HG03439 (cell line): ENCODE measurements around the gene MCM3AP.

Experiments
- ATAC-seq: cut with Tn5 transposase; IDR thresholded peaks from one replicate; pipeline ENCODE4 v1.9.1; 2021; ENCODE audit warnings: mild to moderate bottlenecking, moderate library complexity; ENCODE audit not compliant: unreplicated experiment

Gene MCM3AP

DNA sequence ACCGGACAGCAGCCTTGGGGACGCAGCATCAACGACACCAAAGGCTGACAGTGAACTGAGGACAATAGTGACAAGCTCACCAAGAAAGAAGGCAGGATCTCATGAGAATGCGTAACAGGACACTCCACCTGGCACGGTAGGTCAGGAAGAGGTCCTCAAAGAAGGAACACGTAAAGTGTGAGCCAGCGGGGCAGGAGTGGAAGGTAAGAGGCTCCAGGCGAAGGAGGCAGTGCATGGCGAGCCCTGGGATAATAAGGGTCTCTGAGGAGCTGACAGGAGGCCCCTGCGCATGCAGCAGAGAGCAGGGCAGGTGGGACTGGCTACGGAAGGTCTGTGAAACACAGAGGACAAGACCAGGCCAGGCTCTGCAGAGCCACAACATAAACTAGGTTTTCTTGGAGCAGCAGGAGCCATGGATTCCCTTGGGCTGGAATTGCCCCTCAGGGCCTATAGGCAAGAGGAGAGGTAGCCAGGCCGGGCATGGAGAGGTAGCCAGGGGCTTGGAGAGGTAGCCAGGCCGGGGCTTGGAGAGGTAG, 65.1 kb downstream of the MCM3AP start:
- no peak for ATAC-seq

DNA sequence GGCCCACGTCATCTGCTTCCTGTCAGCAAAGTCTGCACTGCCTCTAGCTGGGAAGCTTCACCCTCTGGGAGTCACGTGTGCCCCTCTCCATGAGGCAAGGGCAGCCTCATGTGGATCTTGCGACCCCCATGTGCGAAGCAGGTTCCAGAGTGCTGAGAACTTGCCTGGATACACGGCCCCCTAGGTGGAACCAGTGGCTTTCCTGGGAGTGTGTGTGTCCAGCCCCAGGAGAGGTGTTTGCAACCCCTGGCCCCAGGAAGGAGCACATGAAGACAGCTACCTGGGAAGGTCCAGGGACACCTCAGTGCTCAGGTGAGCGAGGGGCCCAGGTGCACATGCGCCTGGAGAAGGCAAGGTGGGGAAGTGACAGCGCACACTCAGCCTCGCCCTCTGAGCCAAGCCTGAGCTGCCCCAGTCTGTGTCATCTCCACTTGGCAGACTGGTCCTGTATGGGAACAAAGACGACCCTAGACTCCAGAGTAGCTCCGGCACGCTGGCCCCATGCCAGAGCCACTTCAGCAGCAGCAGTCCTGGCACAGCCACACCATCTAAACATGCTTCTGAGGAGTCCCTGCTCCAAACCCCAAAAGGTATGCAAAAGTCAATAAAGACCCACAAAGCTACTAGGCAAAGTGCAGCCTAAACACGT, 65.7 kb downstream of the MCM3AP start:
- no peak for ATAC-seq

DNA sequence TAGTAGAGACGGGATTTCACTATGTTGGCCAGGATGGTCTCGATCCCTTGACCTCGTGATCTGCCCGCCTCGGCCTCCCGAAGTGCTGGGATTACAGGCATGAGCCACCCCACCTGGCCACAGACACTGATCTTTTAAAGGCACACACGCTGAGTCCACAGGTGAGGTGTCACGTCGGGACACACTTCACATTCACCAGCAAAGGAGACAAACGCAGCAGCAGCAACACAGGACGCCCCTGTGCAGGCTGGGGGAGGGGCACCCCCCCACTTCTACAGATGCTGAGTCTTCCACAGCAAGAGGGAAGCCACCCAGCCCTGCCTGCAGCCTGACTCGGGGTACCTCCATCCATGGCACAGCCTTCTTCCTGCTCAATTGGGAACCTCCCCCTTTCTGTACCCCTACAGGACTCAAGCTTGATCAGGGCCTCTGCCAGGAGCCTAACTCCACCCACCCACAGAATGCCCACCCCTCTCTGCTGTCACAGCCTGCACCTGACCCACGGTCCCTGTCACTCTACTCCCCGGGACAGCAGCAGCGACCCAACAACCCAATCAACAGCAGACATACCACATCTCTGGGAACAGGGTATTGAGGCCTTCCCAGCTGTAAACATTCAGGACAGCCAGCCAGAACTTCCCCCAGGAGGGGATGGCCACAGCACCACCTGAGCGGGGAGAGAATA, 66.4 kb downstream of the MCM3AP start:
- ATAC-seq = no peak

DNA sequence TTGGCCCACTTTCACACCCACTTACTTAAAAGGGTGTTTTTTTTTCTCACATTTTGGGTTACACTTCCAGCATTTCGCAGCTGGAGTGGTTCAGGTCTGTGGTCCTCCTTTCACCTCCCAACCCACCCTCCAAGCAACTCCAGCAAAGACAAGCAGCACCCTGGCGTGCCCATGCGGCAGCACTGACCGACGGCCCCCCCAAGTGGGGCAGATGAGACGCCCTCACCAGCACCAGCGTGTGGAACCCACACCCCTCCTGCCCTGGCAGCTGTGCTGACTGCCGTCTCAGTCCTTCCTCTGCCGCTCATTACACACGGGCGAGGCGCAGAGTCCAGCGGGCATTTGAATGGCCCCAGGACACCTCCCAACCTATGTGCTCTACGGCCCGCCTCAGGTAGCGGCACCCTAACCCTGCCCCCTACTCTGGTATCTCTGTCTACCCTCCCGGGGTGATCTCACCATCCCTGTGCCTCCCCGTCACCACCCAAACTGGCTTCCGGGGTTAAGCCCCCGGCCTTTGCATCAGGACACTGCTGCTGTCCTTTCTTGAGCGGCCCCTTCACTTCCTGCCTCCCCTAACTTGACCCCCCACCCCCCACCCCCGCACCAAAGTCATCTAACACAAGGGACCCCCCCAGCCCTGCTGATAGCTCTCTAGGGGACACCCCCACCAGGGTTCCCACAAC, 67.8 kb downstream of the MCM3AP start:
- no peak for ATAC-seq

DNA sequence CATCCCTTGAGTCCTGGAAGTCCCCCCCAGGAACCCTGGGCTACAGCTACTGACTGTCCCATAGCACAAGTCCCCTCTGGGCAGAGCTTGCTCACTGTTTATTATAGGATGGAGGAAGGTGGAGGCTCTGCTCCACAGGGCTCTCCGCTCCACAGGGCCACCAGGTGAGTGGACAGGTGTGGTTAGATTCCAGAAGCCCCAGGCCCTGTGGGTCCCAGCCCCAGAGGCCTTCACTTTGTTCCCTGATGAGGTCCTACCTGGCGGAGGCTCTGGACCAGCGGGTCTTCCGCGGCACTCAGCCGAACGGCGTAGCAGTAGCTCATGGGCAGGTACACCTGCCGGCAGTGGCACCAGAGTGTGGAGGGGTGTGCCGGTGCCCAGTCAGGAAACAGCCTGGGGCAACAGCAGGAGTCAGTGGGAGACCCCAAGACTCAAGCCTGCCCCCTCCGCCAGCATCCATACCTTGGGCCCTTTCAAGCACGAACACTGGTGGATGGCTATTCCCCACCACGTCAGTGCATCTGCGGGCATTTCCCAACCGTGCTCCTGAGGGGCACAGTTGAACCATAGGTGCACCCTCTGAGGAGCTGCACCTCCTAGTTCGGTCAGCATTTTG, 69.2 kb downstream of the MCM3AP start:
- ATAC-seq = no peak

DNA sequence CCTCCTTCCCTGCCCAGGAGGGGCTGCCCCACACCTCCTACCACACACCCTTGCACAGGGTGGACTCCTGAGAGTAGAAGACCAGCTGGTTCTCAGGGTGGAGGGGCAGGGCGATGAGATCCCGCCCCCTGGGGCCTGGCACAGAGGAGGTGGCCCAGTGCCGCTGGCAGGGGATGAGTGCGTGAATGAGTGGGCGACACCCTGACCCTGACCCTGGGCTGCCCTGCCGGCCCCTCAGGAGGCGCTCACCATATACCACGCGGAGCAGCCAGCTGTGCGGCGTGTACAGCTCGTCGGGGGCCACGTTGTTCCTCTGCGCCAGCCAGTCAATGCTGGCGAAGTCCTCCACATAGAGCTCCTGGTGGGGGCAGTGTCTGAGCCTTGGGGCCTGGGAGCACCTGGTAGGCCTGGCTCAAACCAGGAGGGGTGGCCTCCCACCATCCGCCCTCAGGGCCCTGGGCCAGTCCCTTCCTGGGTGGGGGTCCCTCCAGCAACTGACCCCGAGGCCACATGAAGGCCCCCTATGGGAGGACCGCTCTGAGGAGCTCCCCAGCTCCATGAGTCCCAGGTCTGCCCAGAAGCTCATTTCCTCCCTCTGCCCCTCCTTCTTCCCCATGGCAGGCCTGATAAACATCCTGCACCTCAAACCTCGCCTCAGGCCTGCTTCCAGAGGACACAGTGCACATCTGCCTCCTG, 69.8 kb downstream of the MCM3AP start:
- no peak for ATAC-seq

DNA sequence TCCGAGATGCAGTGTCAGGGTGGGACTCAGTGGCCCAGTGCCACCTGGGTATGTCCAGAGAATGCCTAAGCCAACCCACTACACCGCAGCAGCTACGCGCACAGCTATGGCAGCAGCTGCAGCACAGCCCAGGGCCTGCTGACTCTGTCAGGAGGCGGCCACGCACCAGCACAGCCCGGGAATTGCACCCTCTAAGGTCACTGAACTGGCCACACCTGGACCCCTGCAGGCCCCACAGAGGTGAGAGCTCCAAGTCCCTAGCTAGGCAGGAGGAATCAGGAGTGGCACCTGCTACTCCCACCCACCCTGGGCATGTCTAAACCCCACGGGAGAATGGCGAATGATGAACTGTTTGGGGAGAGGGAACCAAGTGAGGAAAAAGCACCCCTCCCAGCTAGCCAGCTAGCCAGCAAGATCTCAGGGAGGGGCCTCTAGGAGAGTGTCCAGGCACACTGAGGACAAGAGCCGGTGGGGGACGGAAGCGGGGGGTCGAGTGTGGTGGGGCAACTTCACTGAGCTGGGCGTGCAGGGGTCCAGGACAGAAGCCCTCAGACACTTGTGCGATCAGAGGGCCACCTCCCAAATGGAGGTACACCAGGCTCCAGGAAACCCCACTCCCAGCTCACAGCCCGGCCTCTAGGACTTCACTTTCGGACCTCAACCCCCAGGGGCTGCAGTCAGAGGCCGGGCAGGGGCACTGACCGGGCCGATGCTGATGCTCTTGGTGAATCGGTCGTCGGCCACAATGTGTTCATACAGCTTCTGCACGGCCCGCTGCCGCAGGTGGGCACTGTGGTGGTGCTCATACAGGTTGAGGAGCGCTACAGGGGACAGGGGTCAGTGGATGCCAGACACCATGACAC, 70.7 kb downstream of the MCM3AP start:
- no peak for ATAC-seq

DNA sequence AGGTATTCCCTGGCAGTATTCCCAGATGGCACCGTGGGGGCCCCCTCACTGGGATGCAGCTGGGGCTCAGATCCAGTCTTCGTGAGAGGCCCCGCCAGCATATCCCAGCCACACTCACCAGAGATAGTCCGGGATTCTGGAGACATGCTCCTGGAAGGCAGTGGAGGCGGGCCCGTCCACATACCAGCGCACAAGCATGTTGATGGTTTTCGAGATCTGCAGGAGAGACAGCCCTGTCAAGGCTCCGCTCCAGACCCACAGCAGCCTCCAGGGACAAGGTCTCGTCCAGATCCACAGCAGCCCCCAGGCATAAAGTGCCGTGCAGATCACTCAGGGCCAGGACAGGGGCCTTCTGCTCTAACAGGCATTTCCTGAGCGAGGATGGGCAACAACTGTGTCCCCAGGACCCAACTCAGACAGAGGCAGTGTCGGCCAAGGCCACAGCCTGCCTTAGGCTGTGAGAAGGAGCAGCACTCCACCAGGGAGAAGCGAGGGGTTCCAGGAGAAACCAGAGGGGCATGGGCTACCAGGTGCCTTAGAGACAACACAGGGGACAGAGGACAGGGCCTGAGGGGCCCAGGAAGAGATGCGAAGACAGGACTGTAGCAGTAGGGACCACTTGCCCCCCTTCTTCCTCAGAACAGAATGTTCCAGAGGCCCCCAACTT, 71.7 kb downstream of the MCM3AP start:
- no peak for ATAC-seq

DNA sequence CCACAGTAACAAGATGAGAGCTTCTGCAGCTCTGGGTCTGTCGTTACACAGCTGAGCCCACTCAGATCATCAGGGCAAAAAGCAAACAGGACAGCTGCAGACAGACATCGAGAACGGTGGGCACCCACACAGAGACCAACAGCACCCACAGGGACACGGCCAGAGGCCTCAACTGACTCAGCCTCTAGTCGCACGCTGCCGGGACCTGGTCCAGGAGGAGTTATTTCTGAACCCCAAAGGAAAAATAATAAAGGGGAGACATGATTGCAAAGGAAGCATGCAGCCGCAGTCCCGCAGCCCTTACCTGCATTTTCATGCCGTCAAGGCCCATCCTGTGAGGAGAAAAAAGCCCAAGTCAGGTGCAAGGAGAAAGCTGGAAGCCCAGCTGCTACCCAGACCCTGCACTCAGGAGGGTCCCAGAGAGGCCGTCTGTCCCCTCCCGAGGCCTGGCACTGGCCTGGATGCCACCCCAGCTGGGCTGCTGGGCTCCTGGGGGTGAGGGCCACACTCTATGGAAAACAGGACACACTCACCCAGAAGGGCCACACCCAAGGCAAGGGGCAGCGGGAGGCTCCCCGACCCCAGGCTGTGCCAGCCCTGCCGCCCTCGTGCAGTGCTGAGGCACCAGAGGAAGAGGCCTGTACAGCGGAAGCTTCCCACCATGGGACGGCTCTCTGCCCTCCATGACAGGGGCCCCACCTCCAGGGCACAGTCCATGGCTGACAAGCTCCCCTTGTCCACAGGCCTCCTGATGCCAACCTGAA, 72.5 kb downstream of the MCM3AP start:
- ATAC-seq = no peak

DNA sequence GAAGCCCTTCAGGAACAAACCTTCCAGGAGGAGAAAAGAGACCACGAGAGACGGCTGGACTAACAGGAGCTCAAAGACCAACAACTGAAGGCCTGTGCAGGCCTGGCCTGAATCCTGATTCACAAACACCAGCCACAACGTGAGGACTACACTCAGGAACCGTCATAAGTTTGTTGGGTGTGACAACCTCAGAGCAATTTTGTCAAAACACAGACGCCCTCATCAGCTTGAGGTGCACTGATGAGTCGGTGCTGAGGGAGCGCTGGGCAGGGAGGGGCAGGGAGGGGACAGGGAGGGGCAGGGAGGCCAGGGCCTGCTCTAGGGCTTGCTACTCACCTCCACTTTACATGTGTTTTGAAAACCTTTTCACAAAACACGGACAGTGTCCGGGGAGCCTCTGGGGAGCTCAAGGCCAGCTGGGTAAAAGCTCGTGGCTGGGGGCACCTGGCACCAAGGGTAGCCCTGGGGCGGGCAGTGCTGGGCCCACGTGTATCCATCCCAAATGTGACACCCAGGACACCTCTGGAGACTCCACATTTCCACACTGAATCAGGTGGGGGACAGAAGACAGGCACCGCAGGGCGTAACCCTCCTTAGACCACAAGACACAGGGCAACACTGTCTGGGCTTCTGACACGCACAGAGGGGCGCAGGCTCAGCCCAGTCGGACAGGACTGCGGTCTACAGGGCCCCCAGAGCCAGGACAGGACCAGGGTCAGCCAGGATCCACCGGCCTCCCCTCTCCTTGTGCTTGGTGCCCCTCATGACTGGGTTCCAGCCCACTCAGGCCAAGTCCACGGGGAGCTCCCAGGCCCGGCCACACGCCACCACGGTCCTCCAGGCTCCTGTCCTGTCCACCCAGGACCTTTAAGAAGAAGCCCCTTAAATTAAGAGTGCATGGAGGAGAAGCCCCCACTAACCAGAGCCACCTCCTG, 73.4 kb downstream of the MCM3AP start:
- no peak for ATAC-seq

DNA sequence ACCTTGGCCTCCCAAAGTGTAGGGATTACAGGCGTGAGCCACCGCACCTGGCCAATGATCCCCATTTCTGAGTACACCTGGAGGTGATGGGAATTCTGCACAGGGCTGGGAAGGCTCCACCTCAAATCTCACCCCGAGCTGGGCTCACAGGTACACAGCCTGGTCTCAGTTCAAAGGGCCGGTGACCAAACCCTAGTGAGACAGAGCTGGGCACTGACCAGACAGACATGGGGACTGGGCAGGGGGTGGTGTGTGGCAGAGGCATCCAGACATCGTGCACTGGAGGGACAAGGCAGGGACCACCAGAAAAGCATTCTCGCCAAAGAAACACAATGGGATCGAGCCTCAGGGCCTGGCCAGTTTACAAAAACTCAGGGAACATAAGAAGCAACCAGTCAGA, 74.0 kb downstream of the MCM3AP start:
- no peak for ATAC-seq

DNA sequence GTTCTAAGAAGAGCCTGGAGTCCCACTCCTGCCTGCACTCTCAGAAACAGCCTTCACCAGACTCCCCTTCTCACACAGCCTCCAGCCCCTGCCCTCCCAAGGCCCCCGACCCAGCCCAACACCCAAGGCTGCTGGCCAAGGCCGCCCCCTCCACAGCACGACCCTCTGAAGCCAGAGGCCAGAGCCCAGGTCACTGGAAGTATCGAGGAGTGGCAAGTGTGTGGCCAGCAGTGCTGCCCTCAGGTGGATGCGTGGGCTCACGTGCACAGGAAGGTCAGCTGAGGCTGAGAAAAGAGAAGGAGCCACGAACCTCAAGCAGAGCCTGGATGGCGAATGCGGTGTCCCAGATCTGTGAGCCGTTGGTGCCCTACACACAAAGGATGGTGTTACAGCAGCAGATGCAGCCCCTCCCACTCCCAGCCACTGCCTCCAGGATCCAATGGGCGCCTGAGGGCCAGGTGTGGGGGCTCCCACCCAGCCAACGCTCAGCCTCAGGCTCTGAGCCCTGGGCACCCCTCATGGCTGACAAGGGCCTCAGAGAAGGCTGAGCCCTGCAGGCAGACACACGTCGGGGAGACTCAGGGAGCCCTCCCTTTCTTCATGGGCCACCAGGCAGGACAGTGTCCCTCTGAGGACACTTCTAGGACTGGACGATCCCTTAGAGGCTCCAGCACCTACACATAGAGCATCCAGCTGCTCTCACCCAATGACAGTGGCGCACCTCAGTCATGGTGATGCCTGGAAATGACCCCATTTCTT, 74.9 kb downstream of the MCM3AP start:
- ATAC-seq = no peak

DNA sequence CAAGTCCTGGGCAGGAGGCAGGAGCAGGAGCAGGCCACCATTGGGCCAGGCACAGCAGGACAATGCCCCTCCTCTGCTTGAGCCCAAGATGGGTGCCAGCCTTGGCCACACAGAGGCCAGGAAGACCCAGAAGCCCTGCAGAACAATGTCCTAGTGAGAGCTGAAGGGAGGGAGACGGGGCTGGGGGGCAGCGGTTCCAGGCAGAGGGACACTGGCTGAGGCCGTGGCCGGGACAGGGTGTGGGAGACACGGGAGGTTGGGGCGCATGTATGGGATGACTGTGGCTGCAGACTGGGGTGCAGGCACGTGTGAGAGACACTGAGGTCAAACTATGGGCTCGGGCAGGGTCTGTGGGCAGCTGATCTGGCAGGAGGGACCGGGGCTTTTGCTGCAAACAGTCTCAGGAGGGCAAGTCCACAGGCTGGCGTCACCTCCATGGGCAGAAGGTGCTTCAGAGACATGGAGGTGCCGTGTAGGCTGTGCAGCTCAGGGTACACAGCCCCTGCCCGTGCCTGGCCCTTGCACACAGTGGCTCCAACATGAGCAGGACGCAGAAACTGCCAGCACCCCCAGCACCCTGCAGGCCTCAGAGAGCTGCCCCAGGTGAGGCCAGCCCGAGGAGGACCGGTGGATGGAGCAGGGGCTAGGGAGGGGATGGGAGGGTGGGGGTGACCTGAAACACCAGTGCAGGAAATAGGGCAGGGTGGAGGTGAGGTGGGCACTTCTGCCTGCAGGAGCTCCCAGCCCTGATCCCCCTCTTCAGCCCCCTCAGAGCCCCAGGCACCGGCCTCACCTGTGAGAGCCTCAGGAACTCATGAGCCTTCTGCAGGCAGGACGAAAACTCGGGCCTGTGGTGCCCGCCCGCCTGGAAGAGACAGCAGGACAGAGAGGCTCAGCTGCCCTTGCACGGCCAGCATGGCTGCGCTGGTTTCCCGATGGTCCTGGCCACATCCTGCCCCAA, 76.4 kb downstream of the MCM3AP start:
- no peak for ATAC-seq

DNA sequence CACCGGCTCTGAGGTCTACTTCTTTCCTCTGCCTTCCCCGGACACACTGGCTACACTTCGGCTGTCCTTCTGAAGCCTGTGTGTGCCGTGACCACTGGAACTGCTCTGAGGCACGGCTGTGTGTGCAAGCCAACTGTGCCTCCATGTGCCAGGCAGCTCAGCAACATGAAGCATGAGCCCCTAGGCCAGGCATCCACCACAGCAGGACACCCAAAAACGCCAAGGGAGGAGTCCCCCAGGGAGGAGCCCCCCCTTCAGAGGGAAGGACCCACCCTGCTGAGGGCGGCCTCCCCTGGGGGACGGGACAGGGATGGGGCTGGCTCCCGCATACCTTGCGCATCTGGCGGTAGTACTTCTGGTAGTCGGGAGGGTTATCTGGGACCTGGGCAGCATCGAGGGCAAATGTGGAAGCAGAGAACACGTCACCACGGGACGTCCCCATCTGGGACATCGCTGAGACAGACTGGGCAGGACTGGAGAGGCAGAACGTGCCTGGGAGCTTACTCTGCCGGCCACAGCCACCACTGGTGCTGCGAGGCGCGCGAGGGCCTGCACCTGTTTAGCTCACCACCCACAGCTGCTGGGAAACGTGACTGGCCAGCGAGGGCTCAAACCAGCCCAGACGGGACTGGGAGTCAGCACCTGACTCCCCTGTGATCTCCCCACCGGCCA, 77.4 kb downstream of the MCM3AP start:
- ATAC-seq = no peak
